Mesenchymal stem cell (in vitro differentiated cells and primary cell): ENCODE measurements around the gene MT3.

Experiments used
- DNase-seq: peaks from one replicate; pipeline ENCODE4 v3.0.0-alpha.2; 2013
- H2AFZ ChIP-seq: one replicate; pipeline ENCODE4 v1.6.1; 2013; ENCODE audit warnings: low read depth, mild to moderate bottlenecking, control low read depth, inconsistent platforms, low read length, moderate library complexity
- H2AK5ac ChIP-seq: 2 replicates; pipeline ENCODE4 v1.6.1; 2013; ENCODE audit warnings: low read length, moderate library complexity, mild to moderate bottlenecking, inconsistent platforms; ENCODE audit not compliant: severe bottlenecking
- H2BK120ac ChIP-seq: one replicate; pipeline ENCODE4 v1.6.1; 2013; ENCODE audit warnings: low read depth, mild to moderate bottlenecking, inconsistent platforms, low read length, moderate library complexity
- H2BK12ac ChIP-seq, 2 experiments: one replicate each; pipeline ENCODE4 v1.6.1; 2013; ENCODE audit warnings: inconsistent platforms in 2 of 2, low read length in 2 of 2, mild to moderate bottlenecking in 2 of 2, moderate library complexity in 2 of 2, control low read depth in 1 of 2
- H2BK15ac ChIP-seq: one replicate; pipeline ENCODE4 v1.6.1; 2013; ENCODE audit warnings: mild to moderate bottlenecking, low read depth, inconsistent platforms; ENCODE audit not compliant: poor library complexity, severe bottlenecking
- H2BK5ac ChIP-seq: 2 replicates; pipeline ENCODE4 v1.6.1; 2013; ENCODE audit warnings: low read depth, mild to moderate bottlenecking, low read length, control low read depth, inconsistent platforms; ENCODE audit not compliant: poor library complexity, severe bottlenecking
- H3K14ac ChIP-seq, 2 experiments: one replicate each; pipeline ENCODE4 v1.6.1; 2013; ENCODE audit warnings: inconsistent platforms in 2 of 2, low read length in 2 of 2, control low read depth in 1 of 2, mild to moderate bottlenecking in 1 of 2, moderate library complexity in 1 of 2
- H3K18ac ChIP-seq, 2 experiments: one replicate each; pipeline ENCODE4 v1.6.1; 2013; ENCODE audit warnings: inconsistent platforms in 2 of 2, low read length in 2 of 2, control low read depth in 1 of 2, low read depth in 1 of 2, mild to moderate bottlenecking in 1 of 2
- H3K23ac ChIP-seq, 2 experiments: one replicate each; pipeline ENCODE4 v1.6.1; 2013; ENCODE audit warnings: inconsistent platforms in 2 of 2, low read length in 2 of 2, mild to moderate bottlenecking in 2 of 2, moderate library complexity in 2 of 2, control low read depth in 1 of 2
- H3K27ac ChIP-seq: 2 replicates; pipeline ENCODE4 v1.5.1; 2013; ENCODE audit warnings: mild to moderate bottlenecking, moderate library complexity, low read length, control low read depth, inconsistent platforms; ENCODE audit not compliant: poor library complexity, severe bottlenecking
- H3K27me3 ChIP-seq, 2 experiments: 2 replicates each; pipeline versions ENCODE4 v1.6.1 to v1.7.0; 2013; ENCODE audit warnings: low read length in 2 of 2, mild to moderate bottlenecking in 2 of 2, moderate library complexity in 2 of 2, control low read depth in 1 of 2, inconsistent platforms in 1 of 2; ENCODE audit not compliant: control insufficient read depth in 1 of 2, insufficient read depth in 1 of 2
- H3K36me3 ChIP-seq, 2 experiments: 2 replicates each; pipeline versions ENCODE4 v1.6.1 to v1.7.0; 2013; ENCODE audit warnings: low read length in 2 of 2, control low read depth in 1 of 2, inconsistent platforms in 1 of 2, low read depth in 1 of 2, mild to moderate bottlenecking in 1 of 2; ENCODE audit not compliant: insufficient read depth in 2 of 2, control insufficient read depth in 1 of 2
- H3K4ac ChIP-seq, 2 experiments: one replicate each; pipeline ENCODE4 v1.6.1; 2013; ENCODE audit warnings: inconsistent platforms in 2 of 2, low read length in 2 of 2, mild to moderate bottlenecking in 2 of 2, moderate library complexity in 2 of 2, control low read depth in 1 of 2, low read depth in 1 of 2
- H3K4me1 ChIP-seq: 2 replicates; pipeline ENCODE4 v1.6.1; 2013; ENCODE audit warnings: low read depth, low read length, control low read depth; ENCODE audit not compliant: control insufficient read depth, insufficient read depth
- H3K4me2 ChIP-seq: 2 replicates; pipeline ENCODE4 v1.6.1; 2013; ENCODE audit warnings: low read length, mild to moderate bottlenecking, inconsistent platforms; ENCODE audit not compliant: poor library complexity, severe bottlenecking
- H3K4me3 ChIP-seq, 2 experiments: 2 replicates each; pipeline versions ENCODE4 v1.5.1 to v1.7.0; 2013; ENCODE audit warnings: low read length in 2 of 2, mild to moderate bottlenecking in 2 of 2, control low read depth in 1 of 2, low read depth in 1 of 2; ENCODE audit not compliant: insufficient read depth in 1 of 2
- H3K79me1 ChIP-seq: replicated peaks from 2 replicates; pipeline ENCODE4 v1.6.1; 2013; ENCODE audit warnings: mild to moderate bottlenecking, control low read depth, low read length, inconsistent platforms; ENCODE audit not compliant: poor library complexity, severe bottlenecking
- H3K9ac ChIP-seq: 2 replicates; pipeline ENCODE4 v1.7.0; 2013; ENCODE audit warnings: mild to moderate bottlenecking, low read length, moderate library complexity
- H3K9me3 ChIP-seq: 2 replicates; pipeline ENCODE4 v1.7.0; 2013; ENCODE audit warnings: mild to moderate bottlenecking, low read length; ENCODE audit not compliant: control insufficient read depth
- H4K8ac ChIP-seq: one replicate; pipeline ENCODE4 v1.6.1; 2013; ENCODE audit warnings: inconsistent platforms, mild to moderate bottlenecking, low read length, moderate library complexity
- H4K91ac ChIP-seq: one replicate; pipeline ENCODE4 v1.6.1; 2013; ENCODE audit warnings: mild to moderate bottlenecking, low read length, inconsistent platforms
- WGBS: methylation state at CpG from one replicate; pipeline ENCODE4 v1.1.7; 2013; ENCODE audit warnings: mixed read lengths; 5-methylcytosine and 5-hydroxymethylcytosine counted together

The MT3 gene

GRCh38 chr16:56574625-56575024, 14.7 kb upstream of the MT3 start:
- Histone ChIP-seq H3K18ac (no peak overlapping the region), H3K9ac (no peak overlapping the region), H3K4me2 (no peak overlapping the region), H2BK15ac (no peak overlapping the region), H3K4me1 (no peaks in the 10 kb centered on the region), H2AK5ac (no peak overlapping the region), H3K9me3 (no peaks in the 10 kb centered on the region), H2BK12ac (no peak overlapping the region), H2BK5ac (no peak overlapping the region), H3K14ac (no peak overlapping the region), H2AFZ (no peak overlapping the region), H2BK120ac (no peak overlapping the region), H3K27me3 (peaks cover under 1 to 8% of the 10 kb centered on the region in 2 experiments), H3K4ac (no peak overlapping the region), H3K23ac (no peak overlapping the region), H3K79me1 (no peaks in the 10 kb centered on the region), H3K27ac (no peak overlapping the region), H3K36me3 (no peaks in the 10 kb centered on the region), H3K4me3 (no peak overlapping the region), H4K91ac (no peak overlapping the region), H4K8ac (no peak overlapping the region)
- WGBS: no CpG with 5 or more reads among the region's 1 CpG
- no peak for DNase-seq

GRCh38 chr16:56576585-56577299, 12.6 kb upstream of the MT3 start:
- Histone ChIP-seq H3K9ac (no peak overlapping the region), H2AFZ (no peak overlapping the region), H3K9me3 (no peaks in the 10 kb centered on the region), H3K4ac (no peak overlapping the region), H2AK5ac (no peak overlapping the region), H2BK15ac (no peak overlapping the region), H3K4me2 (no peak overlapping the region), H3K18ac (no peak overlapping the region), H3K23ac (no peak overlapping the region), H4K8ac (no peak overlapping the region), H3K36me3 (no peaks in the 10 kb centered on the region), H2BK12ac (no peak overlapping the region), H4K91ac (no peak overlapping the region), H3K27me3 (no peaks in the 10 kb centered on the region), H3K4me3 (no peak overlapping the region), H3K4me1 (no peaks in the 10 kb centered on the region), H2BK5ac (no peak overlapping the region), H2BK120ac (no peak overlapping the region), H3K14ac (no peak overlapping the region), H3K79me1 (no peaks in the 10 kb centered on the region), H3K27ac (no peak overlapping the region)
- 25% methylated on average over 7 of the region's 8 CpGs for WGBS
- peak; percentile 57 for DNase-seq

GRCh38 chr16:56577300-56577625, 12.1 kb upstream of the MT3 start:
- DNase-seq: no peak
- no peak overlapping the region for H3K4me2 ChIP-seq
- H2BK5ac ChIP-seq: no peak overlapping the region
- no peak overlapping the region for H3K9ac ChIP-seq
- no peak overlapping the region for H3K14ac ChIP-seq
- no peaks in the 10 kb centered on the region for H3K27me3 ChIP-seq
- no peaks in the 10 kb centered on the region for H3K9me3 ChIP-seq
- no peaks in the 10 kb centered on the region for H3K4me1 ChIP-seq
- H3K36me3 ChIP-seq: no peaks in the 10 kb centered on the region
- no peak overlapping the region for H3K23ac ChIP-seq
- H2BK15ac ChIP-seq: no peak overlapping the region
- H2AFZ ChIP-seq: no peak overlapping the region
- H2BK12ac ChIP-seq: no peak overlapping the region
- H3K4ac ChIP-seq: no peak overlapping the region
- 87% methylated on average over 4 of the region's 4 CpGs for WGBS
- no peaks in the 10 kb centered on the region for H3K79me1 ChIP-seq
- no peak overlapping the region for H3K4me3 ChIP-seq
- H2BK120ac ChIP-seq: no peak overlapping the region
- no peak overlapping the region for H3K18ac ChIP-seq
- no peak overlapping the region for H2AK5ac ChIP-seq
- no peak overlapping the region for H4K8ac ChIP-seq
- H3K27ac ChIP-seq: no peak overlapping the region
- H4K91ac ChIP-seq: no peak overlapping the region

GRCh38 chr16:56580391-56581048, 8.8 kb upstream of the MT3 start:
- H3K4ac ChIP-seq: no peak overlapping the region
- H3K27me3 ChIP-seq: peaks cover 15 to 19% of the 10 kb centered on the region in 2 experiments
- no peak overlapping the region for H3K27ac ChIP-seq
- H3K9me3 ChIP-seq: no peaks in the 10 kb centered on the region
- no peak for DNase-seq
- H2AK5ac ChIP-seq: no peak overlapping the region
- no peaks in the 10 kb centered on the region for H3K36me3 ChIP-seq
- H3K4me3 ChIP-seq: no peak overlapping the region
- no peak overlapping the region for H2BK5ac ChIP-seq
- no peak overlapping the region for H2BK12ac ChIP-seq
- H3K79me1 ChIP-seq: no peaks in the 10 kb centered on the region
- H4K8ac ChIP-seq: no peak overlapping the region
- no peak overlapping the region for H3K14ac ChIP-seq
- no peak overlapping the region for H2BK15ac ChIP-seq
- H3K4me1 ChIP-seq: no peaks in the 10 kb centered on the region
- no peak overlapping the region for H3K4me2 ChIP-seq
- no peak overlapping the region for H3K9ac ChIP-seq
- no peak overlapping the region for H4K91ac ChIP-seq
- H2AFZ ChIP-seq: no peak overlapping the region
- H2BK120ac ChIP-seq: no peak overlapping the region
- H3K18ac ChIP-seq: no peak overlapping the region
- H3K23ac ChIP-seq: no peak overlapping the region
- 67% methylated on average over 5 of the region's 6 CpGs for WGBS
